Inferior parietal cortex (tissue), 1 donor: ENCODE data around the gene EPN1.
A peak's percentile ranks its signal among the peaks of the same experiment; 100 is the strongest.
"Not testable (repeated sequence)": the region's sequence is repeated elsewhere in the genome, so short reads cannot be mapped to it uniquely, and the experiment has no call there.

Experiments used
- DNase-seq: peaks from one replicate; pipeline ENCODE4 v3.0.0-alpha.2; 2016; ENCODE audit errors: extremely low spot score

EPN1 gene

DNA sequence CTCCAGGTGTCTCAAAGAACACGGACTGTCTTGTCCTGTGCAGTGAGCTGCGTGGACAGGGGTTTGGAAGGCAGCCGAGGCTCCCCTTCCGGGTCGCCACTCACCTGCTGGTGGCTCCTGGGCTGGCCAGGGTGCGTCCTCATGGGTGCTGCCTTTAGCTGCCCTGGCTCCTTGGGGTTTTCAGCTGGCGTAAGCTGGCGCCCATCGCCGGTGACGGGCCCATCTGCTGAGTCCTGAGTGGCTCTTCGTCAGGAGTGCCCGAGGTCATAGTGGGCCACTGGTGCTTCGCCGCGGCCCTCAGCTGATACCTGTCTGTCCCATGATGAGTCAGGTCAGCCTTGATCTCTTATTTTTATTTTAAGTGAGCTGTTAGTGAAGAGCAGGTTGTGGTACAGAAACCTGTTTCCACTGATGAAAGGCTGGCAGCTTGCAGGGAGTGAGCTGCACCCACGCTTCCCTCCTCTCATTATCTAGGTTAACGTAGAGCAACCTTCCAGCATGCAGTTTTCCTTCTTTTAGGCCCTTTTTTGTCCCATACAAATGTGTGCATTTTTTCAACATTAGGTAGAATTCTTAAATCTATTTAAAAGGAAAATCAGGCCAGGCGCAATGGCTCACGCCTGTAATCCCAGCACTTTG is 18.4 kb downstream of the EPN1 start:
- DNase-seq: no peak

DNA sequence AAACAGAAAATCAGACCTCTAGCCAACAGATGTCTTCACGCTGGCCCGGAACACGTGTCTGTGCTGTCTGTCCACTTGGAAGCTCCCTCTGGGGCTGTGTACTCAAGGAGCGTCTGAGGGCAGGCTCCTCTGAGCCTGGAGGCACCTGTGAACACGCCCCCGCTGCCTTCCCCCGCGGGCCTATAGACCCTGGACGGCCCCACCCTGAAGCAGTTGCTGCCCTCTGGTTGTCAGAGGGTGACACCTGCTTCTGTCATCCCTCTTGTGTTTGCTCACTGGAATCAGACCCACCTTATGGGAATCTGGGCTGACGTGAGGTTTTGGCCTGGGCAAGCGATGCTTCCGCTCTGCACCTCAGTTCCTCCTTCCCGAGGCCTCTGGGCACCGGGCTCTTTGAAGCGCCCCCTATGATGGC is 19.2 kb downstream of the EPN1 start:
- DNase-seq: no peak

DNA sequence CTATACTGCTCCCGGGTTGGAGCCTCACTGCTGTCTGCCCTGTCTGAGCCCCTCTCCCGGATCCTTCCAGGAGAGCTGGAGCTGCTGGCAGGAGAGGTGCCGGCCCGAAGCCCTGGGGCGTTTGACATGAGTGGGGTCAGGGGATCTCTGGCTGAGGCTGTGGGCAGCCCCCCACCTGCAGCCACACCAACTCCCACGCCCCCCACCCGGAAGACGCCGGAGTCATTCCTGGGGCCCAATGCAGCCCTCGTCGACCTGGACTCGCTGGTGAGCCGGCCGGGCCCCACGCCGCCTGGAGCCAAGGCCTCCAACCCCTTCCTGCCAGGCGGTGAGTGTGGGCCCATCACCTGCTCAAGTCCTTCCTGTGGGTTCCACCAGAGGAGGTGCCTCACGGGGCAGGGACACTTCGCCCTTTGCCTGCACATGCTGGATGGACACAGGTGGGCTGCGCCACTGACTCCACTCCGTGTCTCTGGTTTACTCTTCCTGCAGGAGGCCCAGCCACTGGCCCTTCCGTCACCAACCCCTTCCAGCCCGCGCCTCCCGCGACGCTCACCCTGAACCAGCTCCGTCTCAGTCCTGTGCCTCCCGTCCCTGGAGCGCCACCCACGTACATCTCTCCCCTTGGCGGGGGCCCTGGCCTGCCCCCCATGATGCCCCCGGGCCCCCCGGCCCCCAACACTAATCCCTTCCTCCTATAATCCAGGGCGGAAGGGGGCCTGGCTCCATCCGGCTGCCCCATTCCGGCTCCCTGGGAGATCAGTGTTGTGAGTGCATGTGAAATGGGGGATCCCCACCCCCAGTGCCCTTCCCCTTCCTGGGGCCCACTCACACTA is 19.8 kb downstream of the EPN1 start:
- DNase-seq: no peak

DNA sequence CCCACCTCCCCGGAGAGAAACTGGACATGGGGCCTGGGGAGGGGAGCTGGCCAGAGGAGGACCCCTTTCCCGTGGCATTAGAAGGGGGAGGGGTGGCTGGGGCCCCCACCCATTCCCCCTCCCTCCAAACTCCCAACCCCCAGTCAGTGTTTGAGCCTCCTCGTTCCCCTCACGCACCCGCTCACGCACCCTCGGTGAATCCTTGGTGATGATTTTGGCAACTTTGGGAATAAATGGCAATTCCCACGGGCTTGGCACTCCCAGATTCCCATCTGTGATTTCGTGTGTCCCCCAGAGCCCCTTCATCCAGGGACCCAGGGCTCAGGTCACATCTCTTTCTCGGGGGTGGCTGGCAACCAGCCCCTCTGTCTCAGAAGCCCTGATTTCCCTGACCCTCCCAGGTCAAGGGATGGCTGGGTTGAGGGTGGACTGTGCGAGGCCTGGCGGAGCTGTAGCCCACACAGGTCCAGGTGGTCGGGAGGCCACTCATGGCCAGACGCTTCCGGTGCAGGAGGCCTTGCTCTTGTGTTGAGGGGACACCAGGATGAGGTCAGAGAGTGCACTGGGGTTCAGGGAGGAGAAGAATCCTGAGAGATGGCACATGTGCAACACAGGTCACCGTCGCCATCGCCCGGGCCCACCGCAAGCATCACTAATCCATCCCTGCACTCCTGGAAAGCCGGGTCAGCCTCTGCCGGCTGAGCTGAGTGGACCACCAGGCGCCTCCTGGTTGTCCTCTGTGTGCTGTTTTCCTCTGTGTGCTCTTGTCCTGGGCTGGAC is 20.7 kb downstream of the EPN1 start:
- no peak for DNase-seq

DNA sequence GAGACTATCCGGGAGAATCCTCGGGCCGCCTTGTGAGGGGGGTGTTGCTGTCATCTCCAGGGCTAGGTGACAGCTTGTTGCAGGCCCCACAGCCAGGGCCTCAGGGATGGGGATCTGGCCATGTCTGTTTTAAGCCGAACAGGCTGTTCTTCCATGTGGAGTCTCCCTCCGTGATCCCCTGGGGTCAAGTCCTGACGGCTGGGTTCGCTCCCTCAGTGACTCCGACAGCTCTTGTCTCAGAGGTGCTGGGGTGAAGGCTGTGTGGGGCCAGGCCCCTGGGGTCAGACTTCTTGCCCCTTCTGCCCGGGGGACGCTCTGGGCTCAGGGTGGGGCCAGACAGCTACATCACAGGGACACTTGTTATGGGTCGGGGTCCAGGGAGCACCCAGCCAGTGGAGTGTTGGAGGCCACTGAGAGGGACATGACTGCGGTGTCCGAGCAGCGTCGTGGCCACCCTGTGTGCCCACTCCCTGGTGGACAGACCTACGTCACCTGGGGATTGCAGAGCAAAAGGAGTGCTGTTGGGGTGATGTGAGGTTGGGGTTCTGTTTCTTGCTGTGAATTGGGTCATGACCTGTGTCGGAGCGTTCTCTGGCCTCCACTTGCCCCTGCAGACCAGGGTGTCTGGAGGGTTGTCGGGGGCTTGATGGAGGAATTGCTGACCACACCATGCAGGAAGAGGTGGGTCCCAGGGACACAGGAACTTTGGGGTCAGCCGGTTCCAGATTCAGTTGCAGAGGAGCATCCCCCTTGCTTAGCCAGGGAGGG is 21.5 kb downstream of the EPN1 start:
- DNase-seq: no peak

DNA sequence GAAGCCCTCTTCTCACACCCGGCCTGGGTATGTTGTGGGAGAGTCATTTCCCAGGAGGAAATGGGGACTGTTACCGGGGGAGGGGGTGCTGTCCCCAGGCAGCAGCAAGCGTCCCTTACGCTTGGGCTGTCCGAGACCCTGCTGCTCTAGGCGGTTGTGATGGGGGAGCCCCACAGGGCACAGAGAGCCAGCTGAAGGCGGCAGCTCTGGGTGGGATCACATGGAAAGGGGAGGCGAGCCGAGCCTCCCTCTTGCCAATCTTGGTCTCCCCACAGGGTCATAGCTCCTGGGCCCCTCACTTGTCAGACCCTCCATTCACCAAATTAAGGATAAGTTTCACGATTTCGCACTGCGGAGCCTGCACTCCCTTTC is 22.0 kb downstream of the EPN1 start:
- DNase-seq: no peak

DNA sequence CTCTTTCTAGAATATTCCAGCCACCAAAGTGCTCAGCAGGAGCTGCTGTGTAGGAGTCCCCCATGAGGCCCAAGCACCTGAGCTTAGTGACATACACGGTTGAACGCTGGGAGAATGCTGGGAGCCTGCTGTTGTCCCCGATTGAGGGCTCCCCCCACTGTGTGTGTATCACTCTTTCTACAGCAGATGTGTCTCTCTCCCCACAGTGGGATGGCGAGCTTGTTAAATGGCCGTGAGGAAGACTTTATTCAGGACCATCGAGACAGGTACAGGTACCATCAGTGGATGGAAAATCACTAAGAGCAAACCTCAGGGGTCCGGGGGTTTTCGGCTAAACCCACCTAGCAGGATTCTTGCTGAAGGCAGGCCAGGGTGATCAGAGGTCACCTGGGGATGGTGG is 22.7 kb downstream of the EPN1 start:
- no peak for DNase-seq

DNA sequence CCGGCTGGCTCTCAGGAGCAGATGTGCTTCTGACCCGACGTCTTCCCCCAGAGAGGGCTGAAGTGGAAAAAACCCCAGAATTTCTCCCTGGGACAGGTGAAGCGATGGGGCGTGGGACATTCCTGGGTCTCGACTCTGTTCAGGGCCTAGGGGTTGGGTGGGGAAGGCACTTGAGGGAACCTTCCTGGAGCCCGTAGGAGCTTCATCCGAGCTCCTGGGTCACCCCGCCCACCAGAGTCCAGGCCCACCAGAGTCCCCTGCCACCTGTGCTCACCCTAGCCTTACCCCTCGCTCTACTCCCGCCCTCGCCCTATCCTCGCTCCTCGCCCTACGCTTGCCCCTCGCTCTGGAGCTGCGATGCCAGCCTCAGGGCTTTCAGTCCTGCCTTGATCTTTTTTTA is 23.2 kb downstream of the EPN1 start:
- DNase-seq: no peak

DNA sequence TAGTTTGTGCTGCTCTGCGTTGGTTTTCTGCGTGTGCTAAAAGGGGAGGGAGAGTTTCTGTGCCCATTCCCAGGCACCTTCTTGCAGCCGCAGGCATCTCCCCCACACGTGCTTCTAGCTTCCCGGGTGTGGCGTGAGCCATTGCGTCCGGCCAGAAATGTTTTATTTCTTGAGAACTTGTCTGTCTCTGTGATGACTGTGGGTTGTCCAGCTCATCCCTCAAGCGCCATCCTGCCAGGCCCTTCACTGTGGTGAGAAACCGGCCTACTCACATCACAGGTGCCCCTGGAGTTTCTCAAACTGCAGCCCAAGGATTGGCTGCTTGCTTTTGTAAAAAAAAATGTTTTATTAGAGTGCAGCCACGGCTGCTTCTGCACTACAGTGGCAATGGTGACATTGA is 24.2 kb downstream of the EPN1 start:
- DNase-seq: no peak

DNA sequence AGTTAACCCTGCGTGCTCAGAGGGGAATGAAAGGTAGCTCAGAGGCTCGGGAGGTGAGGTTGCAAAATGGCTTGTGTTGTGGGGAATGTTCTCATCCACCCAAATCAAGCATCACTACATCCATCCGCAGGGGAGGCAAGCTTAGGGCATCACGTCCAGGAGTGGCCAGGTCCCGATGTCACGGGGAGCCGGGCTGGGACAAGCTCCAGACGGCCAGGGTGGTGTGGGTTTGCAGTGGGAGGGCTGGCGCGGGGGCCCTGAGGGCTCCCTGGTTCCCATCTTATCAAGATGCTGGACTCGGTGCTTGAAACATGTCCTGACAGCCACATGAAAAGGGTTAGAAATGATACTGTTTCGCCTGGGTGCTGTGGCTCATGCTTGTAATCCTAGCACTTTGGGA is 25.8 kb downstream of the EPN1 start:
- no peak for DNase-seq

DNA sequence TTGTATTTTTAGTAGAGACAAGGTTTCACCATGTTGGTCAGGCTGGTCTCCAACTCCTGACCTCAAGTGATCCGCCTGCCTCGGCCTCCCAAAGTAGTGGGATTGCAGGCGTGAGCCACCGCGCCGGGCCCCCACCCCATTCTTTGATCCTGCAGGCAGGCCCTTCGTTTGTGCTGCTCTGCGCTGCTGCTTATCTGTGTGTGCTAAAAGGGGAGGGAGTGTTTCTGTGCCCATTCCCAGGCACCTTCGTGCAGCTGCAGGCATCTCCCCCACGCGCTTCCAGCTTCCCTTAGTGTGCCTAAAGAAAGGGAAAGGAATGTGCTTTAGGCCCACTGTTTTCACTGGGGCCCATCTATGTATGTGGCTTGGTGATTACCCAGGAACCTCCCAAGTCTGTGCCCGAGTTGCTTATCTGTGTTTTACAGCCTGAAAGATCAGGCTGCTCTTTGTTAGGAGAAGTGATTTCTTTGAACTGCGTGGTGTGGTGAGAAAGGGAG is 27.2 kb downstream of the EPN1 start:
- DNase-seq: no peak

DNA sequence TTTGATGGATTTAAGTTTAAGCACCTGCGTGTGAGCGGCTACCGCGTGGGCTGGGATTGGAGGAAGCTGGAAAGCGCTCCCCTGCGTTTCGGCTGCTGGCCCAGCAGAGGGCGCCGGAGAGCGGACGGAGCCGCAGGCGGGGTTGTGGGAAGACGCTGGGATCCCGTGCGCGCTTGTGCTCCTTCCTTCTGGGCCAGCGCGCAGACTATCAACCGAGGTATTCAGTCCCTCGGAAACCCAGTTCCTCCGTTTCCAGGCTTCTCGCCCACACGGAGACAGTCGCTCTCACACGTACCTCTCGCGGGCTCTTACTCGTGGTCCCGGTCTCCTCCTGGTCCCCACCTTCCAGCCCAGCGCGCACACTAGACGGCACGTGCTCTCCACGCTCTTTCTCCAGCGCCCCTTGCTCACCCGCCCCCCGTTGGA is 28.8 kb downstream of the EPN1 start:
- DNase-seq: peak; percentile 36

DNA sequence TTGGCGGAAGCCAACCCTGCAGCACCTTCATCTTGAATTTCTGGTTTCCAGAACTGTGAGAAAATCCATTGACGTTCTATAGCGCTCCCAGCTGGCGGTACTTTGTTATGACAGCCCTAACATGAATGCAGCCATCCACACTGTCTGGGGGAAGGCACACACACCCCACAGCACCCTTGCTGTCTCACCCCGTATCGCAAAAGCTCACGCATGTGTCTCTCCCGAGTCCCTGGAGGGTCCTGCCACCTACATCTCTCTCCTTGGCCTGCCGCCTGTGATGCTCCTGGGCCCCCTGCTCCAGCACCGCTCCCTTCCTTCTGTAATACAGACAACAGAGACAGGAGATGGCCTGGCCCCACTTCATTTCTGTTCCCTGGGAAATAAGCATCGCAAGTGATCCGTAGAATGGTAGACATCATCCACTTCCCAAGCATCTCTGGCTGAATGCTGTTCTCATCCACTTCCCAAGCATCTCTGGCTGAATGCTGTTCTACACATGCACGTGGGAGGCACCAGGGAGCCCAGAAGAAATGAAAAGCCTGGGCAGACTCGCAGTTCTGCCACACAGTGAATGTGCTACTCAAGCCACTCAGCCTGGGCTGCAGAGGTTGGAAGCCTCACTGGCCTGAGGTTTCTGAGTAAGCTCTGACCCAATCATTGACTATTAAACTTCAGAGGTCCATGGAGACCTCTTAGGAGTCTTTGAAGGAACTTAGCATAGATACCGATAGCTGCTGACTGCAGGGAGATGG is 29.6 kb downstream of the EPN1 start:
- no peak for DNase-seq

DNA sequence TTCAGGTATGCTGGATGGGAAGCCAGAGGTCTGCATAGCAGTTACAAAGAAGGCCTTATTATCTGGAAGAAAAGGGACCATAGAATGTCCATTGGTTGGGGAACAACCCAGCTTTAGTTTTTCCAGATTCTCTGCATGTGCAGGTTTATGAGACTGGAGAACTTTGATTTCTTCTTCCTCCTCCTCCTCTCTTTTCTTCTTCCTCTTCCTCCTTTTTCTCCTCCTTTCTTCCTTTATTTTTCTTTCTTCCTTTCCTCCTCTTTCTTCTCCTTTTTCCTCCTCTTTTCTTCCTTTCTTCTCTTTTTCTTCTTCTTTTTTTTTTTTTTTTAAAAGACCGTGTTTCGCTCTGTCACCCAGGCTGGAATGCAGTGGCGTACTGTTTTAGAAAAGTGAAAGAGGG is 30.9 kb downstream of the EPN1 start:
- DNase-seq: no peak

DNA sequence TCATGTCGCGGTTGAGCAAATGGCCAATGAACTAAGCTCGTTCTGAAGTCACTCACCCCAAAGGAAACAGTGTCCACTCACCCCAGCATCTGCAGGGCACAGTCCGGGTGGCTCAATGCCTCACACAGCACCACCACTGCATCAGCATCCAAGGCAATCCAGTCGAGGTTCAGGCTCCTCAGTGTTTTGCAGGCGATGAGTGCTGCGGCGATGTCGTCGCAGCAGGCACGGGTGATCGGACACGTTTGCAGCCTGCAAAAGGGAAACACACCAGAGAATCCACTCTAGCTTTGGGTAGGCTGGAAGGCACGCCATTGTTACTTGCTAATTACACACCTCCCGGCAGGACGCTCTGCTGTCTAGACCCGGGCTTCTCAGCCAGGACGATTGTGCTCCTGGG is 36.7 kb downstream of the EPN1 start:
- DNase-seq: no peak

DNA sequence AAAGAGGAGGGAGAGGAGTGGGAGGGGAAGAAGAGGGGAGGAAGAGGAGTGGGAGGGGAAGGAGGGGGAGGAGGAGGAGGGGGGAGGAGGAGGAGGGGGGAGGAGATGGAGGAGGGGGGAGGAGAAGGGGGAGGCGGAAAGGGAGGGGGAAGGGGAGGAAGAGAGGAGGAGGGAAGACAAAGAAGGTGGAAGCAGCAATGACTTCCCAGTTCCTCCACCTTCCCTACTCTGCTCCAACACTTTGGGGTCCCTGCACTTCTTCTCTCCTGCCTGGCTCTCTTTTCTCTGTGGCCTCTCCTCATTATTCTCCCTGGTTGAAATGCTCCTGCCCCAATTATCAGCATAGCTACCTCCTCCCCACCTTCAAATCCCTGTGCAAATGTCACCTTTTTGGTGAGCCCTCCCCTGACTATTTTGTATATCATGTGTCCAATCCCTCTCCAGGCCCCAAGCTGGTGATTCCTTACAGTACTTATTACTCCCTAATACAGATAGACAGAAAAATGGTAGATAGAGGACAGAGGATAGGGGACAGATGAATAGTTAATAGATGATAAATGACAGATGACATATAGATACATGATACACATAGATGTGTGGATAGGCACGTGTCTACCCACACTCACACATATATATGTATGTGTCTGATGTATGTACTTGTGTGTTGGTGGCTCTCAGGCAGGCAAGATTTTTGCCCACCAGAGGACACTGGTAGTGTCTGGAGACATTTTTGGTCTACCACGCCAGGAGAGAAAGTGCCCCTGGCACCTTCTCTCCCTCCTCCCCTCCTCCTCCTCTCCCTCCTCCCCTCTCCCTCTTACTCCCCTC is 38.0 kb downstream of the EPN1 start:
- no peak for DNase-seq

DNA sequence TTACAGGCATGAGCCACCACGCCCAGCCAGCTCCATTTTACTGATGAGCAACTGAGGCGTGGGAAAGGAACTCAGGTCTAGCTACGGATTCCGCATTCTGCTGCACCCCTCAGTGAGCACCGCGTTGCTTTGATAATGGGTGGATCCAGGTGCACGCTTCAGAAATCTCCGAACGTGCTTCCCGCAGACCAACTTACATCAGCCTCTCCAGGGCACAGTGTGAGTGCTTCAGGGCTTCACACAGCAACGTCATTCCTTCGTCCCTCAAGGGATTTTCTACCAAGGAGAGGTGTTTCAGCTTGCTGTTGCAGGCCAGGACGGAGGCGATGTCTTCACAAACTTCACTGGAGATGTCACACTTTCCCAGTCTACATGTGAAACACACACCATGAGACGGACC is 41.5 kb downstream of the EPN1 start:
- DNase-seq: no peak

DNA sequence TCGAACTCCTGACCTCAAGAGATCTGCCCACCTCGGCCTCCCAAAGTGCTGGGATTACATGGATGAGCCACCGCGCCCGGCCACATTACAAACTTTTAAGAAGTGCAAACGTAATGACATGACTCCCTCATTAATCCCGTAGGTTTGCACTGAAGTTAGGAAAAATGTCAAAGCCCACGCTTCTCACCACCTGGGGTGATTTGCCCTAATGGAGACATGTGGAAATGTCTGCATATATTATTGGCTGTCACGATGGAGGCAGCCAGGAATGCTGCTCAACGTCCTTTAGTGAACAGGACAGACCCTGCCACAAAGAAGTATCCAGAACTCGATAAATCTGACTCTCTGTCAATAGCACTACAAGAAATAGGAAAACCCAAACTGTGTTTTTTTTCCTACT is 42.2 kb downstream of the EPN1 start:
- DNase-seq: no peak

DNA sequence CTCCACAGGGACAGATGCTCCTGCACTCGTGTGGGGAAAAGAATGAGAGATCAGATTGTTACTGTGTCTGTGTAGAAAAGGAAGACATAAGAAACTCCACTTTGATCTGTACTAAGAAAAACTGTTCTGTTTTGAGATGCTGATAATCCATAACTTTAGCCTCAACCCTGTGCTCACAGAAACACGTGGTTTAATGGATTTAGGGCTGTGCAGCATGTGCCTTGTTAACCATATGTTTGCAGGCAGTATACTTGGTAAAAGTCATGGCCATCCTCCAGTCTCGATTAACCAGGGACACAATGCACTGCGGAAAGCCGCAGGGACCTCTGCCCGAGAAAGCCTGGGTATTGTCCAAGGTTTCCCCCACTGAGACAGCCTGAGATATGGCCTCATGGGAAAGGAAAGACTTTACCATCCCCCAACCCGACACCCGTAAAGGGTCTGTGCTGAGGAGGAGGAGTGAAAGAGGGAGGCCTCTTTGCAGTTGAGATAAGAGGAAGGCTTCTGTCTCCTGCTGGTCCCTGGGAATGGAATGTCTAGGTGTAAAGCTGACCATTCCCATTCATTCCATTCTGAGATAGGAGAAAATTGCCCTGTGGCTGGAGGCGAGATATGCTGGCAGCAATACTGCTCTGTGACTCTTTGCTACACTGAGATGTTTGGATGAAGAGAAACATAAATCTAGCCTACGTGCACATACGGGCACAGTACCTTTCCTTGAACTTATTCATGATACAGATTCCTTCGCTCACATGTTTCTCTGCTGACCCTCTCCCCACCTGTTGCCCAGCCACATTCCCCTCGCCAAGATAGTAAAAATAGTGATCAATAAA is 43.1 kb downstream of the EPN1 start:
- DNase-seq: not testable (repeated sequence)
